Stomach (tissue), 4 donors: ENCODE results near the gene KCNQ4.

Source experiments
- POLR2A ChIP-seq, 4 donors: fragments of 450-650 bp; IDR thresholded peaks; one replicate each; pipeline ENCODE4 v1.6.1; 2016; ENCODE audit warnings: antibody characterized with exemption in 4 of 4, control low read depth in 2 of 4, mild to moderate bottlenecking in 1 of 4, moderate library complexity in 1 of 4
- POLR2AphosphoS5 ChIP-seq, 3 donors: sonication (generic); formaldehyde crosslinking; IDR thresholded peaks; one replicate each; pipeline ENCODE4 v1.6.1; 2016; ENCODE audit warnings: antibody characterized with exemption in 3 of 3
- TF ChIP-seq, protein P1 (sequence below), 7 experiments: fragments of 450-650 bp in 4 of 7; fragments of 200-600 bp in 3 of 7; sonication (generic) in 3 of 7; IDR thresholded peaks; one replicate each; pipeline ENCODE4 v1.5.1; 2016 to 2019; ENCODE audit warnings: antibody characterized with exemption in 7 of 7, control low read depth in 2 of 7, mild to moderate bottlenecking in 1 of 7

DNA sequence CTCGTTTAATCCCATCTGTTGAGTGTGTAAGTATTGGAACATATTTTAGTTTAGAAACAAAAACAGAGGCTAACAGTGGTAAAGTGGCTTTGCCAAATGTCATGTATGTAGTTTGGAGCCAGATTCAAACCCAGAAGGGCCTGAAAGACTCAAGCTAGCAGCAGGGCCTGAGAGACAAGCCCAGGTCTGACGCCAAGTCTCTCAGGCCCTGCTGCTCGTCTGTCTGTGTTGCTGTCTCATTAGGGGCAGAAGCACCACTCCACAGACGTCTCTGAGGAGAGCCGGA, 70.2 kb downstream of the KCNQ4 start:
- TF ChIP-seq, protein P1, sequence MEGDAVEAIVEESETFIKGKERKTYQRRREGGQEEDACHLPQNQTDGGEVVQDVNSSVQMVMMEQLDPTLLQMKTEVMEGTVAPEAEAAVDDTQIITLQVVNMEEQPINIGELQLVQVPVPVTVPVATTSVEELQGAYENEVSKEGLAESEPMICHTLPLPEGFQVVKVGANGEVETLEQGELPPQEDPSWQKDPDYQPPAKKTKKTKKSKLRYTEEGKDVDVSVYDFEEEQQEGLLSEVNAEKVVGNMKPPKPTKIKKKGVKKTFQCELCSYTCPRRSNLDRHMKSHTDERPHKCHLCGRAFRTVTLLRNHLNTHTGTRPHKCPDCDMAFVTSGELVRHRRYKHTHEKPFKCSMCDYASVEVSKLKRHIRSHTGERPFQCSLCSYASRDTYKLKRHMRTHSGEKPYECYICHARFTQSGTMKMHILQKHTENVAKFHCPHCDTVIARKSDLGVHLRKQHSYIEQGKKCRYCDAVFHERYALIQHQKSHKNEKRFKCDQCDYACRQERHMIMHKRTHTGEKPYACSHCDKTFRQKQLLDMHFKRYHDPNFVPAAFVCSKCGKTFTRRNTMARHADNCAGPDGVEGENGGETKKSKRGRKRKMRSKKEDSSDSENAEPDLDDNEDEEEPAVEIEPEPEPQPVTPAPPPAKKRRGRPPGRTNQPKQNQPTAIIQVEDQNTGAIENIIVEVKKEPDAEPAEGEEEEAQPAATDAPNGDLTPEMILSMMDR (IDR thresholded peaks at IDR 0.05): no peak
- TF ChIP-seq POLR2AphosphoS5 (IDR thresholded peaks at IDR 0.05) (no peak), POLR2A (IDR thresholded peaks at IDR 0.05) (no peak)
